Skeletal muscle tissue (tissue), 4 donors: ENCODE data around the gene F2R. TPM values are rescaled to one million over a fixed set of nuclear protein-coding genes. Genes with fewer than 3 reads are reported as not detected.

Source experiments
- H3K27ac ChIP-seq: one replicate; pipeline ENCODE4 v1.7.0; 2013; ENCODE audit warnings: mild to moderate bottlenecking, low read depth, low read length, inconsistent platforms
- H3K27me3 ChIP-seq, 3 donors: one replicate each; pipeline ENCODE4 v1.7.0; 2013; ENCODE audit warnings: low read length in 3 of 3; ENCODE audit not compliant: control insufficient read depth in 3 of 3, insufficient read depth in 3 of 3
- H3K36me3 ChIP-seq, 3 donors: one replicate each; pipeline ENCODE4 v1.7.0; 2013; ENCODE audit warnings: low read length in 3 of 3; ENCODE audit not compliant: control insufficient read depth in 3 of 3, insufficient read depth in 3 of 3
- H3K4me1 ChIP-seq, 3 donors: one replicate each; pipeline ENCODE4 v1.7.0; 2013; ENCODE audit warnings: low read length in 3 of 3, mild to moderate bottlenecking in 3 of 3; ENCODE audit not compliant: control insufficient read depth in 3 of 3, insufficient read depth in 3 of 3
- H3K4me3 ChIP-seq, 3 donors: one replicate each; pipeline ENCODE4 v1.7.0; 2013; ENCODE audit warnings: low read length in 3 of 3
- H3K9ac ChIP-seq, 3 donors: one replicate each; pipeline ENCODE4 v1.7.0; 2013; ENCODE audit warnings: low read length in 3 of 3, mild to moderate bottlenecking in 3 of 3, moderate library complexity in 2 of 3, low read depth in 1 of 3
- H3K9me3 ChIP-seq, 3 donors: one replicate each; pipeline ENCODE4 v1.7.0; 2013; ENCODE audit warnings: low read length in 3 of 3; ENCODE audit not compliant: control insufficient read depth in 3 of 3
- total RNA-seq: library from RNA; depleted of rRNA; stranded (reverse); fragments of >200 nt; gene quantifications from one replicate; pipeline ENCODE4 v1.2.3, GENCODE V29; 2014
- donor health status: Osteomylitis.

The F2R gene
- total RNA-seq, 1 donor from 2014 or later = 13.0 TPM

DNA sequence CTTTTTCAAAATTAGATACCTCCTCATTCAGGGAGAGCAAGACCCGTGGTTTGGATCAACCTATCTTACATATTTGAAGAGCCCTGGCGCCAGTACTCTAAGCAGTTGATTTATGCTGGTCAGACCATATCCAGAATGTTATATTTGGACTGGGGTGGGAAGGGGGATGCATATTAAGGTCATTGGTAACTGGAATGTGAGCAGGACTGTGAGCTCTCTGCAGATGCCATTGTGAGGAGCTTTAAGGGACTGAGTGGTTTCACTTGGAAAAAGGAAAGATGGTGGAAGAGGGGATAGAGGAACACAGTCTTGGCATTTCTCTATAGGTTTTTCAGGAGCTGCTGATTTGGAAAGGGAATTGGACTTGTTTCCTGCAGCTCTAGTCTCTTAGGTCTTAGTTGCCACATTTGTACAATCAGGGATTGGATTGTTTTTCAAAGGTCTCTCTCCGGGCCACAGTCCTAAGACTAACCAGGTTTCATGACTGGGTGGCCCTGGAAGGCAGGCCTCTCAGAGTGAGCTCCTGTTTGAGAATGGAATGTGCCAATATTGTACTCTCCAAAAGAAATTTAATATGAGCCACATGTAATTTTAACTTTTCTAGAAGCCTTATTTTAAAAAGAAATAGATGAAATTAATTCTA, 25.8 kb upstream of the F2R start:
- no peaks in the 10 kb centered on the region for H3K36me3 ChIP-seq
- H3K9me3 ChIP-seq = no peaks in the 10 kb centered on the region
- H3K27me3 ChIP-seq = no peaks in the 10 kb centered on the region
- H3K9ac ChIP-seq = no peak overlapping the region
- H3K4me1 ChIP-seq = peaks cover 0 to 5% (median 5%) of the 10 kb centered on the region in 3 donors
- H3K27ac ChIP-seq = no peak overlapping the region
- no peak overlapping the region for H3K4me3 ChIP-seq

- Histone ChIP-seq H3K4me3 (no peak overlapping the region), H3K27ac (no peak overlapping the region), H3K9me3 (no peaks in the 10 kb centered on the region), H3K36me3 (no peaks in the 10 kb centered on the region), H3K4me1 (peaks cover 0 to 5% (median 5%) of the 10 kb centered on the region in 3 donors), H3K27me3 (no peaks in the 10 kb centered on the region), H3K9ac (no peak overlapping the region)
Measured at GRCh38 chr5:76690704-76691466, 25.0 kb upstream of the F2R start.

DNA sequence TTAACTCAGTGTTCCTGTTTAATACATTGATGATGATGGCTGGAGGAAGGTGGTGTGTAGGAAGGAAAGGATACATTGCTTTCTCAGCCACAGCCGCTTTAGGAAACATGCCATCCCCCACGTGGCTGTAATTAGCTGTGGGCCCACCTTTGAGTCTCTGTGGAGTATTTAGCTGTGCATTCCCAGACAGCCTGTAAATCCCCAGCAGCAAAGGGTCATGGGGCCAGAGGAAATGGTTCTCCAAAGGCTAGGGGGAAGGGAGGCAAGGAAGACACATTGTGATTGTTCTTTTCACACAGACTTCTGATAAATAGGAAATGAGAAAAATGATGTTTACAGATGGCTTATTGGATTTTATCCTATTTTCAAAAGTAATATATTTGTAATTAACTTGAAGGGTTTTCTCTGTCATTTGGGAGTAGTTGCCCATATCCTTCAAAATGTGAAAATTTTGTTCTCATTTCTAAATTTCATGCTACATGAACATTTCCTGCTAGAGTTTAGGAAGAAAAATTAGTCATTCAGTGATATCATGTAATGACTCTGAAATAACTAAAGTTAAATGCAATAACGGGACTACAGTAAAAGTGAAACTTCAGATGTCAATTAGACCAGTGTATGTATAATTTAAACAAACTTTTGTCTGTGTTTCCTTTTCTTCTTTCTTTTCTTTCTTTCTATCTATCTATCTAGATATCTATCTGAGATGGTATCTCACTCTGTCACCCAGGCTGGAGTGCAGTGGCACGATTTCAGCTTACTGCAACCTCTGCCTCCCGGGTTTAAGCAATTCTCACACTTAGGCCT, 24.3 kb upstream of the F2R start:
- Histone ChIP-seq H3K9me3 (no peaks in the 10 kb centered on the region), H3K9ac (no peak overlapping the region), H3K36me3 (no peaks in the 10 kb centered on the region), H3K27me3 (no peaks in the 10 kb centered on the region), H3K27ac (peak overlapping the region; percentile 37), H3K4me3 (no peak overlapping the region), H3K4me1 (peaks cover 0 to 5% (median 5%) of the 10 kb centered on the region in 3 donors)

DNA sequence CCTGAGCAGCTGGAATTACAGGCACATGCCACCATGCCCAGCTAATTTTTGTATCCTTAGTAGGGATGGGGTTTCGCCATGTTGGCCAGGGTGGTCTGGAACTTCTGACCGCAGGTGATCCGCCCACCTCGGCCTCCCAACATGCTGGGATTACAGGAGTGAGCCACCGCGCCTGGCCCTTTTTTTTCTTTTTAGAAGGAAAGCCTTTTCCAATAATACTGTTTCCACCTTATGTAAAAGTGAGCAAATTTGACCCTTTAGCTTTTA, 23.7 kb upstream of the F2R start:
- no peaks in the 10 kb centered on the region for H3K9me3 ChIP-seq
- peaks cover 0 to 5% (median 5%) of the 10 kb centered on the region in 3 donors for H3K4me1 ChIP-seq
- no peaks in the 10 kb centered on the region for H3K36me3 ChIP-seq
- no peak overlapping the region for H3K4me3 ChIP-seq
- H3K27me3 ChIP-seq = no peaks in the 10 kb centered on the region
- peak overlapping the region; percentile 37 for H3K27ac ChIP-seq
- no peak overlapping the region for H3K9ac ChIP-seq

DNA sequence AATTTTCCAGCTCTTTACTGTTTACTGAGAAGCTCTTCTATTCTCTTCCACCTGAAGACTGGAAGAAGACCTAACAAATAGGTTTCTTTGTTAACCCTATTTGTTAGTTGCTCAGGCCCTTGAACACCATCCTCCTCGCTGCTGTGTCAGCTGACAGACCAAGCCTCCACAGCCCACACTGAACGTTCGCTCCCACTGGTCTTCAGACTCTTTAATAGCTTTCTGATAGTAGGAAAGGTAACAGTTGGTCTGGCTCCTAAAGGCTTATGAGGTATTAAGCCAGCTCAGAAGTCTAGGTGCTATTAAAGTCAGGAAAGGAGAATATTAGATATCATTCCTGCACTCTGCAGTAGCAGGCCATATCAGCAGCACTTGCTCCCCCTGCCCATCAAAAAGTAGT, 23.3 kb upstream of the F2R start:
- Histone ChIP-seq H3K4me3 (no peak overlapping the region), H3K9me3 (no peaks in the 10 kb centered on the region), H3K27me3 (no peaks in the 10 kb centered on the region), H3K36me3 (no peaks in the 10 kb centered on the region), H3K4me1 (peaks cover 0 to 5% (median 5%) of the 10 kb centered on the region in 3 donors), H3K27ac (no peak overlapping the region), H3K9ac (no peak overlapping the region)

DNA sequence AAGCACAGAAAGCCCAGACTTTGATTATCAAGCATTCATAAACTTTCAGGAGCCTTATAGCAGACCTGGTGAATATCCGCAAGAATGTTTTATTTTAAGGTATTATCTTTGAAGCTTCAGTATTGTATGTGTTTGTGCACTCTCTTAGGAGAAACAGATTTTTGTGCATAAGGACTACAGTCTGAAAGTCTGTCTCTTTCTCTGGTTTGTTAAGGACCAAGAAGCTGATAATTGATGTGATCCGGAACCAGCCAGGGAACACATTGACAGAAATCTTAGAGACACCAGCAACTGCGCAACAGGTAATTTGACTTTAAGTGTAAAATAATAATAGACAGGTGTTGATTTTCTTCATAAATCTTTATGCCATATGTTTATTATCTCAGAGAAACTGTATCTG, 22.8 kb upstream of the F2R start:
- no peak overlapping the region for H3K9ac ChIP-seq
- H3K4me3 ChIP-seq = no peak overlapping the region
- peaks cover 0 to 5% (median 5%) of the 10 kb centered on the region in 3 donors for H3K4me1 ChIP-seq
- H3K27me3 ChIP-seq = no peaks in the 10 kb centered on the region
- H3K36me3 ChIP-seq = no peaks in the 10 kb centered on the region
- H3K9me3 ChIP-seq = no peaks in the 10 kb centered on the region
- no peak overlapping the region for H3K27ac ChIP-seq

DNA sequence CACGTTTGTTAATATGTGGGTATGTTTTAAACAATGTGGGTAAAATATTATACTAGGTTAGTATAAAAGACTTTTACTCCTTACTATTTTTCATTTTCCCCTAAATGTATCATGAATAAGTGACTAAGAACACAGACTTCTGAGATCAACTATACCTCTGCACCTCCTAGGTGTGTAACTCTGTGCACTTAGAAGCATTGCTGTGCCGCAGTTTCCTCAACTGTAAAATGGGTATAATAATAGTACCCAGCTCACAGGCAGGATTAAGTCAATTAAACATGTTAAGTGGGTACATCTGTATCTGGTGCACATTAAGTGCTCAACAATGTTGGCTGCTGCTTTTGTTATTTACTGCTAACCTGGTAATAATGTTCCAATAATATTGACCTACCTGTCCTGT, 21.6 kb upstream of the F2R start:
- Histone ChIP-seq H3K27ac (no peak overlapping the region), H3K9ac (no peak overlapping the region), H3K4me1 (peaks cover 0 to 5% (median 5%) of the 10 kb centered on the region in 3 donors), H3K36me3 (no peaks in the 10 kb centered on the region), H3K4me3 (no peak overlapping the region), H3K9me3 (no peaks in the 10 kb centered on the region), H3K27me3 (no peaks in the 10 kb centered on the region)

DNA sequence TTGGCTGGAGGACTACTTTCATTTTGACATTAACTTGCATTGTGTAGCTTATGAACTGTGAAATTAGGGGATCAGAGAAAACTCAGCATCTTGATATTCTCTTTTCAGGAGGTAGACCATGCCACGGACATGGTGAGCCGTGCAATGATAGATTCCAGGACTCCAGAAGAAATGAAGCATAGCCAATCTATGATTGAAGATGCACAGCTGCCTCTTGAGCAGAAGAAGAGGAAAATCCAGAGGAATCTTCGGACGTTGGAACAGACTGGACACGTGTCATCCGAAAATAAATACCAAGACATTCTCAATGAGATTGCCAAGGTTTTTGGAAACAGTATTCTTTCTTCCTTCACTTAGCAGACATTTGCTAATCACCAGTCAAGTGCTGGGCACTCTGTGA, 20.6 kb upstream of the F2R start:
- no peaks in the 10 kb centered on the region for H3K27me3 ChIP-seq
- H3K4me1 ChIP-seq = peaks cover 0 to 5% (median 5%) of the 10 kb centered on the region in 3 donors
- no peak overlapping the region for H3K27ac ChIP-seq
- no peaks in the 10 kb centered on the region for H3K9me3 ChIP-seq
- no peak overlapping the region for H3K4me3 ChIP-seq
- no peak overlapping the region for H3K9ac ChIP-seq
- no peaks in the 10 kb centered on the region for H3K36me3 ChIP-seq

DNA sequence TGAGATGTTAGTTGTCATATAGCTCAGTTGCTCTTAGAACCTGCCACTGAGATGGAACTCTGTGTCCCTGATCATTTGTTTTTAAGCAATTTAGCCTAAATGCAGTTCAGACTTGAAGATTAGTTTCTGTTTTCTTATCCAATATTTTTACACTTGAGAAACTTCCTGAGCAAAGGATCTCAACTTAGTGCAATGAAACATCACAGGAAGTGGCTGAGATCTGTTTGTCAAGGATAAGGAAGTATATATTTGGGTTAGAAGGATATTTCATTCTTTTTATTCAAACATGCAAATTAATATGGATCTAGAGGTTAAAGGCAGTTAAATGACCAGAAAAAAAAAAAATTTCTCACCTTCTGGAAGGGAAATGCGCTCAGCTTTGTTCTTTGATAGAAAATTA, 19.7 kb upstream of the F2R start:
- H3K27me3 ChIP-seq = no peaks in the 10 kb centered on the region
- no peaks in the 10 kb centered on the region for H3K36me3 ChIP-seq
- no peaks in the 10 kb centered on the region for H3K4me1 ChIP-seq
- H3K9ac ChIP-seq = no peak overlapping the region
- H3K9me3 ChIP-seq = no peaks in the 10 kb centered on the region
- no peak overlapping the region for H3K27ac ChIP-seq
- no peak overlapping the region for H3K4me3 ChIP-seq

GRCh38 chr5:76697670-76698069, 18.3 kb upstream of the F2R start:
- no peak overlapping the region for H3K9ac ChIP-seq
- H3K9me3 ChIP-seq = no peaks in the 10 kb centered on the region
- H3K4me3 ChIP-seq = no peak overlapping the region
- H3K36me3 ChIP-seq = no peaks in the 10 kb centered on the region
- no peaks in the 10 kb centered on the region for H3K4me1 ChIP-seq
- no peaks in the 10 kb centered on the region for H3K27me3 ChIP-seq
- no peak overlapping the region for H3K27ac ChIP-seq
